ENCODE data around the gene WAPL. TPM values are rescaled to one million over a fixed set of nuclear protein-coding genes. Genes with fewer than 3 reads are reported as not detected.

Gene WAPL
- total and polyA plus RNA-seq, 2 of the 4 experiments (the other 2 are of a cell fraction), result 11.5 to 31.7 TPM

Small RNA genes within 50 kb of the gene (microRNA-seq; reads per million reads assigned to microRNA genes)
- gene RNU6-780P (ENCODE audit: insufficient read depth, insufficient read length), result not detected

Small RNA genes within 50 kb of the gene (small RNA-seq; reads per million reads assigned to genes)
- gene RNU6-780P, result 0 reads per million in 5 experiments

Other genes with a start within 250 kb of the WAPL start
- not detected in 2 replicates for gene GRID1, start 155.0 kb downstream of the WAPL start, total RNA-seq (2012; rRNA removed)
- 0.03 TPM in 1 of 2 replicates, not detected in the other for gene GRID1, start 155.0 kb downstream of the WAPL start, polyA plus RNA-seq (2012; rRNA removed)
- gene OPN4, start 132.8 kb upstream of the WAPL start, total RNA-seq (2012; rRNA removed), result not detected in 2 replicates
- 0.03 TPM in 1 of 2 replicates, not detected in the other for gene OPN4, start 132.8 kb upstream of the WAPL start, polyA plus RNA-seq (2012; rRNA removed)
- 0.28 and 0.36 TPM in 2 replicates for gene LDB3, start 146.7 kb upstream of the WAPL start, total RNA-seq (2012; rRNA removed)
- 2.6 and 3.2 TPM in 2 replicates for gene LDB3, start 146.7 kb upstream of the WAPL start, polyA plus RNA-seq (2012; rRNA removed)
- gene BMPR1A, start 234.8 kb upstream of the WAPL start, total RNA-seq (2012; rRNA removed), result 93.7 and 94.7 TPM in 2 replicates
- 13.5 and 15.9 TPM in 2 replicates for gene BMPR1A, start 234.8 kb upstream of the WAPL start, polyA plus RNA-seq (2012; rRNA removed)

All from IMR-90 (cell line).